Nephron (organoid): ENCODE measurements around the gene B4GALT1.

Source experiments
- H3K27ac Mint-ChIP-seq, 3 experiments: 2 replicates each; pipeline ENCODE4 v1.8.0; 2020; ENCODE audit warnings: mixed read lengths in 3 of 3, mild to moderate bottlenecking in 2 of 3, moderate library complexity in 1 of 3
- H3K27me3 Mint-ChIP-seq: 2 replicates; pipeline ENCODE4 v1.8.0; 2021; ENCODE audit warnings: low read depth, mild to moderate bottlenecking, moderate library complexity, mixed read lengths
- H3K36me3 Mint-ChIP-seq: 2 replicates; pipeline ENCODE4 v1.8.0; 2020; ENCODE audit warnings: low read depth, mixed read lengths
- H3K4me1 Mint-ChIP-seq: 2 replicates; pipeline ENCODE4 v1.8.0; 2020; ENCODE audit warnings: mixed read lengths
- H3K4me3 Mint-ChIP-seq, 3 experiments: 2 replicates each; pipeline ENCODE4 v1.8.0; 2020; ENCODE audit warnings: mild to moderate bottlenecking in 3 of 3, mixed read lengths in 3 of 3, moderate library complexity in 2 of 3
- H3K9me3 Mint-ChIP-seq: 2 replicates; pipeline ENCODE4 v1.8.0; 2020; ENCODE audit warnings: mixed read lengths
- TF ChIP-seq, protein P1 (sequence below), 3 experiments: fragments of 200-600 bp; sonication (generic); IDR thresholded peaks; one replicate each; pipeline ENCODE4 v1.5.0; 2021; ENCODE audit warnings: antibody characterized with exemption in 3 of 3; ENCODE audit not compliant: unreplicated experiment in 3 of 3

The B4GALT1 gene

DNA sequence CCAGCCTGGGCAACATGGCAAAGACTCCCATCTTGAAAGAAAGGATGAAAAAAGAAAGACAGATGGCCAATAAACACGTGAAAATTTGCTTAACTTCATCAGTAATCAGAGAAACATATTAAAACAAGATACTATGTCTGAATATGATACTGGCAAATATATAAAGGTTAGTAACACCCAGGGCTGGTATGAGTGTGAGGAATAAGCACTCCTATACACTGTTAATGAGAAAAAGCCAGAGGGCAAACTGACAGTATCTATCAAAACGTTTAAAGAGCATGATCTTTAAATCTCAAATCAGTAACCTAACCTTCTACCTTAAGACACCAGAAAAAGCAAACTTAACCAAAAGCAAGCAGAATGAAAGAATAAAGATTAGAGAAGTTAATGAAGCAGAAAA lies 14.1 kb downstream of the B4GALT1 start:
- Mint-ChIP-seq H3K4me1 (peaks cover 59% of the 10 kb centered on the region), H3K27me3 (no peaks in the 10 kb centered on the region), H3K9me3 (no peaks in the 10 kb centered on the region)

DNA sequence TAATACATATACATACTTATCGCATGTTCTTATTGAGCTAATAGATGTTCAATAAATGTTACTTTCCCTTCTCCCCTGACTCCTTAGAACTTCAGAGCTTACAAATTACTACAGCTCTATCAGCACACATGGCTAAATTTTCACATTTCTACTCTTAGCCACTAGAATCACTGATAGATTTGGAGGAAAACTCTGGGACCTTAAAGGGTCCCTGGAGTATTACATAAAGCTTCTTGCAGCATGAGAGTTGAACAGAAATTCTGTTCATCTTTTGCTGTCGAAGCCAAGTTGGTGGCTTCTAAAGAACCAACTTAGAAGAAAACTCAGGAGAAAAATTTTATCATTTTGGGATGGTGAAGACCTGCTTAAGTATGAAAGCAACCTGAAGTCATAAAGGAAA lies 15.5 kb downstream of the B4GALT1 start:
- TF ChIP-seq, protein P1, sequence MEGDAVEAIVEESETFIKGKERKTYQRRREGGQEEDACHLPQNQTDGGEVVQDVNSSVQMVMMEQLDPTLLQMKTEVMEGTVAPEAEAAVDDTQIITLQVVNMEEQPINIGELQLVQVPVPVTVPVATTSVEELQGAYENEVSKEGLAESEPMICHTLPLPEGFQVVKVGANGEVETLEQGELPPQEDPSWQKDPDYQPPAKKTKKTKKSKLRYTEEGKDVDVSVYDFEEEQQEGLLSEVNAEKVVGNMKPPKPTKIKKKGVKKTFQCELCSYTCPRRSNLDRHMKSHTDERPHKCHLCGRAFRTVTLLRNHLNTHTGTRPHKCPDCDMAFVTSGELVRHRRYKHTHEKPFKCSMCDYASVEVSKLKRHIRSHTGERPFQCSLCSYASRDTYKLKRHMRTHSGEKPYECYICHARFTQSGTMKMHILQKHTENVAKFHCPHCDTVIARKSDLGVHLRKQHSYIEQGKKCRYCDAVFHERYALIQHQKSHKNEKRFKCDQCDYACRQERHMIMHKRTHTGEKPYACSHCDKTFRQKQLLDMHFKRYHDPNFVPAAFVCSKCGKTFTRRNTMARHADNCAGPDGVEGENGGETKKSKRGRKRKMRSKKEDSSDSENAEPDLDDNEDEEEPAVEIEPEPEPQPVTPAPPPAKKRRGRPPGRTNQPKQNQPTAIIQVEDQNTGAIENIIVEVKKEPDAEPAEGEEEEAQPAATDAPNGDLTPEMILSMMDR (IDR thresholded peaks at IDR 0.05; ENCODE audit: unreplicated experiment in 3 of 3) = no peak
- Mint-ChIP-seq H3K4me3 (no peak overlapping the region), H3K36me3 (peaks cover 4% of the 10 kb centered on the region), H3K9me3 (no peaks in the 10 kb centered on the region), H3K27me3 (no peaks in the 10 kb centered on the region), H3K4me1 (peaks cover 51% of the 10 kb centered on the region), H3K27ac (peak overlapping the region; percentile 82 to 92 (median 92))

More for the DNA sequence above, 14.1 kb downstream of the B4GALT1 start:
- no peaks in the 10 kb centered on the region for H3K36me3 Mint-ChIP-seq
- TF ChIP-seq, protein P1 (IDR thresholded peaks at IDR 0.05; ENCODE audit: unreplicated experiment in 3 of 3) = no peak
- no peak overlapping the region for H3K4me3 Mint-ChIP-seq
- peak overlapping the region; percentile 7 to 19 (median 9) for H3K27ac Mint-ChIP-seq

DNA sequence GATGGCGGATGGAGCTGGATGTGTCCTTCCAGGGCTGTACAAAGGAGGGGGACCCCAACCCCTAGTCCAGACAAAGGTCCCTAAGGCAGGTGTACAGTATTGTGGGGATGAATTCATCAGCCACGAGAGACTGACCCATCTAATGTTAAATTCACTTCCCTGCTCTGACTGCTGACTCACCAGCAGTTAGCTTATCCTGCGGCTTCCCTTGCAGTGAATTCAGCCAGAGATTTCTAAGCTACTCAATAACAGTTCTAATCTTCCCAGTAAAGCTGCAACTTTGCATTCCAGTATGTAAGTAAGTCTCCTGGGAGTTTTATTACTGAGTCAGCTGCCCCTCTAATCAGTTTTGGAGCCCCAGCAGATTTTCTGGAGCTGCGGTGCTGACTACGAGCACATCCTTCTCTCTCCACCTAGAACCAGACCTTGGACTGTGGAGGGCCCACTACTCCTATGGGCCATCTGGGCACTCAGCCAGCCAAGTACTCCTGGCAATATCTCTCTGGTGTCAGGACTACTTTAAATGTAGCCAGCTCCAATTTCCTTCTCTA lies 16.1 kb downstream of the B4GALT1 start:
- Mint-ChIP-seq H3K27me3 (no peaks in the 10 kb centered on the region), H3K4me1 (peaks cover 51% of the 10 kb centered on the region), H3K36me3 (peaks cover 4% of the 10 kb centered on the region), H3K4me3 (no peak overlapping the region), H3K27ac (peak overlapping the region; percentile 82 to 92 (median 92)), H3K9me3 (no peaks in the 10 kb centered on the region)
- TF ChIP-seq, protein P1 (IDR thresholded peaks at IDR 0.05; ENCODE audit: unreplicated experiment in 3 of 3) = no peak

DNA sequence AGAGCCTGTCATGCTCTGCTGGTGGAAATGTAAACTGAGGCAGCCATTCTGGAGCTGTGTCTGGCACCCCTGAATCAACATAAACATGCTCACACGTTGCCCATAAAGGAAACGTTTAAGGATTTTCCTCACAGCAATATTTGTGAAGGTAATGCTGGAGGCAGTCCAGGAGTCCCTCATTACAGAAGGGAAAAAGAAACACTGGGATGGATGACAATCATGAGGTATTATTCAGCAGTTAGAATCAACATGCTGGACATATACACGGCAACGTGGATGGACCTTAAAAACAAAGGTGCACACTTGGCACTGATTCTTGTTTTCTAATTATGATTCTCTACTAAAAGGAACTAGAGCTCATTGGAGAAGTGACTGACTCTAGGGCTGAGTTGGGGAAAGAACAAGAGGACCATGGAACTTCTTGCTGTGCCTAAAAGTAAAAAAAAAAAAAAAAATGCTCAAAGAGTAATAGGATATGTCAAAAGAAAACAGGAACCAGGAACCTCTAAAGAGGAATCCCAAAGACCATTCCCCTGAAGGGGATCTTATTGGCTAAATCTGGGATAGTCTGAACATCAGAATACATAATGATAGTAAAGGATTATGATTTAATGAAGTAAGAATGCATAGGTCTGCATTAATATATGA lies 18.6 kb downstream of the B4GALT1 start:
- peaks cover 39% of the 10 kb centered on the region for H3K4me1 Mint-ChIP-seq
- H3K36me3 Mint-ChIP-seq = peaks cover 4% of the 10 kb centered on the region
- no peak overlapping the region for H3K4me3 Mint-ChIP-seq
- peak overlapping the region; percentile 13 to 51 (median 20) for H3K27ac Mint-ChIP-seq
- no peaks in the 10 kb centered on the region for H3K27me3 Mint-ChIP-seq
- H3K9me3 Mint-ChIP-seq = no peaks in the 10 kb centered on the region
- TF ChIP-seq, protein P1 (IDR thresholded peaks at IDR 0.05; ENCODE audit: unreplicated experiment in 3 of 3) = no peak

DNA sequence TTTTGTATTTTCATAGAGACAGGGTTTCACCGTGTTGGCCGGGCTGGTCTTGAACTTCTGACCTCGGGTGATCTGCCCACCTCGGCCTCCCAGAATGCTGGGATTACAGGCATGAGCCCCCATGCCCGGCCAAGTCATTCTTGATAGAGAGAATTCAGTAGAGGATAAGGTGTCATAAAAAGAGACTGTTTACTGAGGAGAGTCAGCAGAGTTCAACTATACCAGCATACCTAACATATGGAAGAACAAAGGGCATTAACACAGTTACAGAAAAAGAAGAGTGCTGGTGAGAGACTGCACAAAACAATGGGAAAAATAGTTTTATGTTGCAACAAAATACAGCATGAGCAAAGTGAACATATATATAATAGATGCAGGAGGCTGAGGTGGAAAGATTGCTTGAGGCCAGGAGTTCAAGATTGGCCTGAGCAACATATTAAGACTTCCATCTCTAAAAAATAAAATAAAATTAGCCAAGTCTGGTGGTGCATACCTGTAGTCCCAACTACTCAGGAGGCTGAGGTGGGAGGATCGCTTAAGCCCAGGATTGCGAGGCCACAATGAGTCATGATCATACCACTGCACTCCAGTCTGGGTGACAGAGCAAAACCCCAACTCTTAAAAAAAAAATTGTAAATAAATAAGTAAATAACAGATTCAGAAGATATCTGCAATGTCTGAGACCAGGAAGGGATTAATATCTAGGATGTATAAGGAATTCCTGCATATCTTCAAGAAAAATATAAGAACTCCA lies 19.5 kb downstream of the B4GALT1 start:
- TF ChIP-seq, protein P1 (IDR thresholded peaks at IDR 0.05; ENCODE audit: unreplicated experiment in 3 of 3) = no peak
- H3K9me3 Mint-ChIP-seq = no peaks in the 10 kb centered on the region
- no peaks in the 10 kb centered on the region for H3K27me3 Mint-ChIP-seq
- peaks cover 45% of the 10 kb centered on the region for H3K4me1 Mint-ChIP-seq
- peaks cover 4% of the 10 kb centered on the region for H3K36me3 Mint-ChIP-seq
- H3K4me3 Mint-ChIP-seq = no peak overlapping the region
- peak overlapping the region in 2 of 3 experiments; percentile 26 to 51 for H3K27ac Mint-ChIP-seq
